K562 (cell line): Measurements from ENCODE around the gene SLC34A1. TPM values are rescaled to one million over a fixed set of nuclear protein-coding genes. Genes with fewer than 3 reads are reported as not detected.

Experiments
- KLF1 ChIP-seq: fragments of 450-650 bp; IDR thresholded peaks from 2 replicates; pipeline ENCODE4 v1.6.1; 2016; ENCODE audit warnings: missing genetic modification characterization, missing compliant biosample characterization
- L3MBTL2 ChIP-seq: fragments of 450-650 bp; IDR thresholded peaks from 2 replicates; pipeline ENCODE4 v1.6.1; 2016; ENCODE audit warnings: mild to moderate bottlenecking, moderate library complexity
- MCM2 ChIP-seq: fragments of 450-650 bp; IDR thresholded peaks from 2 replicates; pipeline ENCODE4 v1.6.1; 2017; ENCODE audit warnings: low read depth, mild to moderate bottlenecking
- MED1 ChIP-seq: sonication (generic); formaldehyde crosslinking; IDR thresholded peaks from 2 replicates; pipeline ENCODE4 v1.8.1; 2023; ENCODE audit warnings: missing genetic modification reagents, borderline replicate concordance
- ZNF347 ChIP-seq: fragments of 450-650 bp; formaldehyde crosslinking; IDR thresholded peaks from 2 replicates; pipeline ENCODE4 v1.4.0; 2020; ENCODE audit warnings: low read depth, mild to moderate bottlenecking, moderate library complexity
- ZNF551 ChIP-seq: fragments of 250-450 bp; sonication (Bioruptor Pico); IDR thresholded peaks from 2 replicates; pipeline ENCODE4 v1.5.0; 2021; ENCODE audit warnings: mild to moderate bottlenecking, moderate library complexity
- ZNF668 ChIP-seq: fragments of 250-450 bp; sonication (Bioruptor Pico); IDR thresholded peaks from 2 replicates; pipeline ENCODE4 v1.8.0; 2022; ENCODE audit warnings: mild to moderate bottlenecking, inconsistent platforms
- ZNF707 ChIP-seq: fragments of 250-450 bp; sonication (Bioruptor Pico); conservative IDR thresholded peaks from 2 replicates; pipeline ENCODE4 v1.8.0; 2022; ENCODE audit warnings: inconsistent platforms, mild to moderate bottlenecking, moderate library complexity
- ZNF77 ChIP-seq: fragments of 250-450 bp; sonication (Bioruptor Pico); IDR thresholded peaks from 2 replicates; pipeline ENCODE4 v1.5.0; 2020
- polyA plus RNA-seq, 8 experiments: library from polyadenylated mRNA; depleted of rRNA in 4 of 8; stranded (reverse) in 5 of 8; unstranded in 3 of 8; fragments of >200 nt; fragmentation: Nextera tagmentation in 2 of 8; fragmentation: Illumina TruSeq in 1 of 8; extraction: Ambion mirVana in 2 of 8; extraction: Trizol in 1 of 8; gene quantifications; 2 replicates each; pipeline versions ENCODE4 v1.2.1 to v1.2.3, GENCODE V29; 2011 to 2014; ENCODE audit warnings: inconsistent platforms in 1 of 8, missing spikeins in 1 of 8
- total RNA-seq, 7 experiments: library from RNA; depleted of rRNA in 6 of 7; stranded (reverse); fragments of >200 nt in 6 of 7; fragmentation: Illumina TruSeq in 2 of 7; extraction: Trizol in 2 of 7; gene quantifications; 2 replicates each; pipeline versions ENCODE4 v1.2.1 to v1.2.3, GENCODE V29; 2011 to 2021; ENCODE audit warnings: low replicate concordance in 1 of 7
- TF ChIP-seq, protein P1 (sequence below): fragments of 250-450 bp; sonication (Bioruptor Pico); IDR thresholded peaks from 2 replicates; pipeline ENCODE4 v1.8.0; 2021; ENCODE audit warnings: mild to moderate bottlenecking, moderate library complexity
- TF ChIP-seq, protein P2 (sequence below): fragments of 450-650 bp; IDR thresholded peaks from 2 replicates; pipeline ENCODE4 v1.6.1; 2014; ENCODE audit warnings: low read depth, mild to moderate bottlenecking, moderate library complexity, borderline replicate concordance
- TF ChIP-seq, protein P3 (sequence below): fragments of 450-650 bp; formaldehyde crosslinking; conservative IDR thresholded peaks from 2 replicates; pipeline ENCODE4 v1.4.0; 2022; ENCODE audit warnings: mild to moderate bottlenecking, missing genetic modification characterization
- TF ChIP-seq, protein P4 (sequence below): fragments of 450-650 bp; conservative IDR thresholded peaks from 2 replicates; pipeline ENCODE4 v1.6.1; 2016; ENCODE audit warnings: missing genetic modification characterization, low read depth, mild to moderate bottlenecking, control low read depth, missing compliant biosample characterization
- TF ChIP-seq, protein P5 (sequence below), 2 experiments: fragments of 250-450 bp in 1 of 2; fragments of 450-650 bp in 1 of 2; sonication (Bioruptor Pico) in 1 of 2; IDR thresholded peaks; 2 replicates each; pipeline versions ENCODE4 v1.6.1 to v1.8.0; 2016 to 2021; ENCODE audit warnings: mild to moderate bottlenecking in 2 of 2, moderate library complexity in 2 of 2, missing compliant biosample characterization in 1 of 2, missing genetic modification characterization in 1 of 2
- TF ChIP-seq, protein P6 (sequence below), 2 experiments: fragments of 450-650 bp in 1 of 2; sonication (generic) in 1 of 2; formaldehyde crosslinking; conservative IDR thresholded peaks; 2 replicates each; pipeline versions ENCODE4 v1.4.0 to v1.8.1; 2020 to 2022; ENCODE audit warnings: mild to moderate bottlenecking in 1 of 2, missing genetic modification reagents in 1 of 2

Gene SLC34A1
- total and polyA plus RNA-seq, 9 of the 15 experiments (the other 6 are each of a cell fraction or from before 2014, with no cell fraction given) = not detected

DNA sequence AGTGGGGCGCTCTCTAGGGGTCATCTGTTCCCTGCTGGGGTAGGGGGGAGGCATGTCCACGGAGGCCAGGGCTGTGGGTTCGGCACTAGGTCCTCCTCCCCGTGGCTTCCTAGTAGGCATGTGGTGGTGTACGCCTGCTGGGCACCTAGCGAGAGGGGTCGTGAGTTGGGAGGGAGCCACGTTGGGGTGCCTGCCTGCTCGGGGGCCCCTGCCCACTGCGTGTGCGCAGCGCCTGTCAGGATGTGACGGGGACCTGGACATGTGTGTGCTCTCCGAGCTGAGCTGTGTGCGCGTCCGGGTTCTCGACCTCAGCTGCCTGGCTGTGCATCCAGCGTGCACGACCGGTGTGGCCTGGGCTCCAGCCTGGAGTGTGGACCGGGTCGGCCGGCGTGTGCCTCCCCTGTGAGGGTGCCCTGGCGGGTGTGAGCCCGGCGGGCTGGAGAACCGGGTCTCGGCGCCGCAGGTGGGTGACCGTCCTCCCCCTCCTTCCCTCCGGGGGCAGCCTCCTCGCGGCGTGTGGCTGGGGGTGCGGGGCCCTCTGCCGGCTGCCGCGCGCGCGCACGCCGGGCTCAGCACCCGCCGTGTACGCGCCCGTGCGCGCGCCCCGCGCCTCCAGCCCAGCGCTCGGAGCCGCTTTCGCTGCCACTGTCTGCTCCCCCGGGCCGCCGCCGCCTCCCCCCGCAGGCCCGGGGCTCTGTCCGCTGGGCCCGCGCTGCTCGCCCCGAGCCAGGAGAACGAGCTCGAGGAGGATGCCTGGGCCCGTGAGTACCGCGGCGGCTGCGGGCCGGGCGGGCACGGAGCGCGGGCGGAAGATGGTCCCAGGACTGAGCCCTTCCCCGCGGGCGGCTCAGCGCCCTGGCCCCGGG, 62.2 kb downstream of the SLC34A1 start, which contains the start of gene PRR7 (continued):
- TF ChIP-seq, protein P1, sequence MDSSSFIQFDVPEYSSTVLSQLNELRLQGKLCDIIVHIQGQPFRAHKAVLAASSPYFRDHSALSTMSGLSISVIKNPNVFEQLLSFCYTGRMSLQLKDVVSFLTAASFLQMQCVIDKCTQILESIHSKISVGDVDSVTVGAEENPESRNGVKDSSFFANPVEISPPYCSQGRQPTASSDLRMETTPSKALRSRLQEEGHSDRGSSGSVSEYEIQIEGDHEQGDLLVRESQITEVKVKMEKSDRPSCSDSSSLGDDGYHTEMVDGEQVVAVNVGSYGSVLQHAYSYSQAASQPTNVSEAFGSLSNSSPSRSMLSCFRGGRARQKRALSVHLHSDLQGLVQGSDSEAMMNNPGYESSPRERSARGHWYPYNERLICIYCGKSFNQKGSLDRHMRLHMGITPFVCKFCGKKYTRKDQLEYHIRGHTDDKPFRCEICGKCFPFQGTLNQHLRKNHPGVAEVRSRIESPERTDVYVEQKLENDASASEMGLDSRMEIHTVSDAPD = no peak
- TF ChIP-seq, protein P2, sequence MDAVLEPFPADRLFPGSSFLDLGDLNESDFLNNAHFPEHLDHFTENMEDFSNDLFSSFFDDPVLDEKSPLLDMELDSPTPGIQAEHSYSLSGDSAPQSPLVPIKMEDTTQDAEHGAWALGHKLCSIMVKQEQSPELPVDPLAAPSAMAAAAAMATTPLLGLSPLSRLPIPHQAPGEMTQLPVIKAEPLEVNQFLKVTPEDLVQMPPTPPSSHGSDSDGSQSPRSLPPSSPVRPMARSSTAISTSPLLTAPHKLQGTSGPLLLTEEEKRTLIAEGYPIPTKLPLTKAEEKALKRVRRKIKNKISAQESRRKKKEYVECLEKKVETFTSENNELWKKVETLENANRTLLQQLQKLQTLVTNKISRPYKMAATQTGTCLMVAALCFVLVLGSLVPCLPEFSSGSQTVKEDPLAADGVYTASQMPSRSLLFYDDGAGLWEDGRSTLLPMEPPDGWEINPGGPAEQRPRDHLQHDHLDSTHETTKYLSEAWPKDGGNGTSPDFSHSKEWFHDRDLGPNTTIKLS = no peak
- TF ChIP-seq KLF1 (tag) = no peak
- TF ChIP-seq, protein P3, sequence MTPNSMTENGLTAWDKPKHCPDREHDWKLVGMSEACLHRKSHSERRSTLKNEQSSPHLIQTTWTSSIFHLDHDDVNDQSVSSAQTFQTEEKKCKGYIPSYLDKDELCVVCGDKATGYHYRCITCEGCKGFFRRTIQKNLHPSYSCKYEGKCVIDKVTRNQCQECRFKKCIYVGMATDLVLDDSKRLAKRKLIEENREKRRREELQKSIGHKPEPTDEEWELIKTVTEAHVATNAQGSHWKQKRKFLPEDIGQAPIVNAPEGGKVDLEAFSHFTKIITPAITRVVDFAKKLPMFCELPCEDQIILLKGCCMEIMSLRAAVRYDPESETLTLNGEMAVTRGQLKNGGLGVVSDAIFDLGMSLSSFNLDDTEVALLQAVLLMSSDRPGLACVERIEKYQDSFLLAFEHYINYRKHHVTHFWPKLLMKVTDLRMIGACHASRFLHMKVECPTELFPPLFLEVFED (CRISPR knock-in tag) = no peak
- TF ChIP-seq ZNF668 (CRISPR knock-in tag) = no peak
- TF ChIP-seq, protein P4, sequence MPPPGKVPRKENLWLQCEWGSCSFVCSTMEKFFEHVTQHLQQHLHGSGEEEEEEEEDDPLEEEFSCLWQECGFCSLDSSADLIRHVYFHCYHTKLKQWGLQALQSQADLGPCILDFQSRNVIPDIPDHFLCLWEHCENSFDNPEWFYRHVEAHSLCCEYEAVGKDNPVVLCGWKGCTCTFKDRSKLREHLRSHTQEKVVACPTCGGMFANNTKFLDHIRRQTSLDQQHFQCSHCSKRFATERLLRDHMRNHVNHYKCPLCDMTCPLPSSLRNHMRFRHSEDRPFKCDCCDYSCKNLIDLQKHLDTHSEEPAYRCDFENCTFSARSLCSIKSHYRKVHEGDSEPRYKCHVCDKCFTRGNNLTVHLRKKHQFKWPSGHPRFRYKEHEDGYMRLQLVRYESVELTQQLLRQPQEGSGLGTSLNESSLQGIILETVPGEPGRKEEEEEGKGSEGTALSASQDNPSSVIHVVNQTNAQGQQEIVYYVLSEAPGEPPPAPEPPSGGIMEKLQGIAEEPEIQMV (tag) = no peak
- TF ChIP-seq MED1 (CRISPR knock-in tag) = no peak
- no peak for TF ChIP-seq ZNF551 (CRISPR knock-in tag)
- peak; percentile 90; the same call in 1 of the 2 replicates for TF ChIP-seq ZNF77 (CRISPR knock-in tag)
- TF ChIP-seq ZNF347 (CRISPR knock-in tag) = no peak
- no peak for TF ChIP-seq ZNF707
- TF ChIP-seq L3MBTL2 = peak; percentile 36
- no peak for TF ChIP-seq MCM2
- TF ChIP-seq, protein P5, sequence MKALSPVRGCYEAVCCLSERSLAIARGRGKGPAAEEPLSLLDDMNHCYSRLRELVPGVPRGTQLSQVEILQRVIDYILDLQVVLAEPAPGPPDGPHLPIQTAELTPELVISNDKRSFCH (CRISPR knock-in tag; IDR thresholded peaks at IDR 0.05) = no peak
- TF ChIP-seq, protein P5 (tag; IDR thresholded peaks at IDR 0.05) = peak; percentile 64; the same call in 1 of the 2 replicates
- TF ChIP-seq, protein P6, sequence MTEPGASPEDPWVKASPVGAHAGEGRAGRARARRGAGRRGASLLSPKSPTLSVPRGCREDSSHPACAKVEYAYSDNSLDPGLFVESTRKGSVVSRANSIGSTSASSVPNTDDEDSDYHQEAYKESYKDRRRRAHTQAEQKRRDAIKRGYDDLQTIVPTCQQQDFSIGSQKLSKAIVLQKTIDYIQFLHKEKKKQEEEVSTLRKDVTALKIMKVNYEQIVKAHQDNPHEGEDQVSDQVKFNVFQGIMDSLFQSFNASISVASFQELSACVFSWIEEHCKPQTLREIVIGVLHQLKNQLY (CRISPR knock-in tag; conservative IDR thresholded peaks at IDR 0.05) = no peak
